GM19351 (cell line): ENCODE data around the gene AQR.

Experiments used
- ATAC-seq: cut with Tn5 transposase; IDR thresholded peaks from one replicate; pipeline ENCODE4 v1.9.1; 2021; ENCODE audit warnings: mild to moderate bottlenecking, moderate library complexity; ENCODE audit not compliant: unreplicated experiment

The AQR gene

DNA sequence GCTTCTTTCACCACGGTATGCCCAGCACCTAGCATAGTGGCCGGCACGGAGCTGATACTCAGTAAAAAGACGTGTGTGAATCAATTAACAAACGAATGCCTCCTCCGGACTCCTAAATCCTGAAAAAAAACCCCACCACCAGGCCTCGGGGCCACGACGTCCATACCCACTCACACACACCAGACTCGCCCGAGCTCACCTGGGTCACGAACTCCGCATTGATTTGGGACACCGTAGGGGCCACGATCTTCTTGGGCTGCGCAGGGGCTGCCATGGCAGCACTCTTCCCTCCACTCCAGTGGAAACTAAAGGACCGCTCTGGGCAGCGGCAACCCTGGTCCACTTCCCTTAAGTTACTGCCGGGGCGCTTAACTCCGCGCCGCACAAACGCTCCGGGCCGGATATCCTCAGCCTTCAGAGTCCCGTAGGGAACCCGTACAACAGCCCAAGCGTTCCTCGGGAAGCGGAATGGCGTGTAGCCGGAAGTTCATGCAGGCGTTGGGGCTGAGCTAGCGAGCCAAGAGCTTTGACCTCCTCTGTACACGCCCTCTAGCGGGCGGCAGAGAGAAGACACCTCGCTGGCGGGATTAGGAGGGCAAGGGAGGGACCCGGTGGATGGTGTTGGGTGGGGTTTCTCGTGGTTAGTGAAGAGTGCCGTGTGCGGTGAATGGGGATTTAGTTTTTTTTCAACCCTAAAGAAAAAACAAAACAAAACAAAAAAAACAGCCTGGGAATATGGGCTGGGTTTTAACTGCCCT lies at the start of gene AQR:
Gene AQR (minus strand): TSS at position 403 of the 758 bp plus-strand sequence. CDS start 129 bp downstream, at position 274.
- peak; percentile 93 for ATAC-seq

DNA sequence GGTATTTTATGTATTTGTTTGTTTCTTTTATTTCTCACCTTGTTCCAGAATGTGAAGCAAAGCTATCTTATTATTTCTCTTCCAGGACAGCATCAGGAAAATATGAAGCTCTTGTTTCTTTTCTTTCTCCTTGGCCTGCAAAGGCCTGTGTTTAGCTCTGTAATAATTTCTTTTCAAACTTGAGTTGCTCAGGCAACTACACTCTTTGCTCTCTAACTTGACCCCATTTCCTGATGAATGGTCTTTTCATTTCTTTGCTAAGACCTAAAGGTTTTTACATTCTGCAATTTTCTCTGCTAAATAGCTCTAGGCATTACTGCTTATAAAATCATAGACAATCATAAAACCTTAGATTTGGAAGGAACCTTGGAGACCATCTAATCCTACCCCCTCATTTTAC lies 44.7 kb upstream of the AQR start:
- no peak for ATAC-seq

DNA sequence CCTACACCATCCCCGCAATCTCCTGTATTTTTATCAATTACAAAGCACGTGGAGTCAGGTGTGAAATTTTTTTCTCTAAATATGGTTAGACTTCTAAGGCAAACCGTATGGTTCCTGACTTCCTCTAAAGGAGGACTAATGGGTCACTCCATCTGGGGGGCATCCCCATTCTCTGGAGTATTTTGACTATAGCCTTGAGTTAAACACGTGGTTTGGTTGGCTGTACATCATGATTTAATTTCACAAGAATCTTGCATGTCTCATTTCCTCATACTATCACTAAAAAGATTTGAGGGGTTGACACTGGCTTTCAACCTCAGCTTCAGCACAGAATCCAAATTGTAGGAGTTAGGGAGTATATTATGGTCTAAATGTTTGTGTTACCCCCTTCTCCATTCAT lies 43.8 kb upstream of the AQR start:
- no peak for ATAC-seq

DNA sequence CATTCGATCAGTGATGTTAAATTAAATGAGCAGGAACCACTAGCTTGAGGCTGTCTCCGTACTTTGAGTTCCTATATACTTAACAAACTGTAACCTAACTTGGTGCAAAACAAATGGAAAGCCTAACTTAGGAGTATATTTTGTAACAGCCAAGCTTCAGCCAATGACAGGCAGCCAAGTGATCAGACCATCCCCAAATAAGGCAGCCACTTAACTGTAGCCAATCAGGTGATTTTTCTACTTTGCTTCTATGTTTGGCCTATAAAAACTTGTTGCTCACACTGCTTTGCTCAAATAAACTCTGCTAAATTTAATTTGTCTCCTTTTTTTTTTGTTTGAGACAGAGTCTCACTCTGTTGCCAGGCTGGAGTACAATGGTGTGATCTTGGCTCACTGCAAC lies 37.9 kb upstream of the AQR start:
- ATAC-seq: no peak

DNA sequence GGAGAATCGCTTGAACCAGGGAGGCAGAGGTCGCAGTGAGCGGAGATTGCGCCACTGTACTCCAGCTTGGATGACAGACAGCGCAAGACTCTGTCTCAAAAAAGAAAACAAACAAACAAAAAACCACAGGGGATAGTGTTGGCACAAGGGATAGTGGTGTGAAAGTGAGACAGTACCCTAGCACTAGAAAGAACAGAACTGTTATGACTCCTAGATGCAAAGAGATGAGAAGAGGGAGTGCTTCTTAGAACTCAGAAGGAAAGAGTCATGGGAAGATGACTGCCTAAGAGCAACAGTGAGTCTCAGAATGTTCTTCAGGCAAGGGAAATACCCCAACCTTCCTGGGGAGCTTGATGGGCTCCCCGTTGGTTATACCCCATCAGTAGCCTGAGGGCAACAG lies 36.4 kb upstream of the AQR start:
- ATAC-seq: no peak

DNA sequence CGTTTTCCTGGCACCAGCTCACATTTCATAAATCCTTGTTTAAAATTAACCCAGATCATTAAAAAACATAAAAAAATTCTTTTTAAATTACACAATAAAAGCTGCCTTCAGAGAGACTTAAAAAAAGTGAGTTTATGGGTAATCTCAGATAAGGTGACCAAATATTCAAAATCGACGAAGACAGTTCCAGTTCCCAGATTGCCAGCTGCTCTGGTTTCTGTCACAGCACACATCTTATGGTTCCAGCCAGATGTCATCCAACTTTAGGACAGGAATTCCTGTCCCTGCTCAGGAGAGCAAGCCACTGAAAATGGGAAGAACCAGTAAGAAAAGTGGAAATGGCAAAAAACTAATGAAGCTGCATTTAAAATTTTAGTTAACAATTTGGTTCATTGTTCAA lies 34.4 kb upstream of the AQR start:
- no peak for ATAC-seq

DNA sequence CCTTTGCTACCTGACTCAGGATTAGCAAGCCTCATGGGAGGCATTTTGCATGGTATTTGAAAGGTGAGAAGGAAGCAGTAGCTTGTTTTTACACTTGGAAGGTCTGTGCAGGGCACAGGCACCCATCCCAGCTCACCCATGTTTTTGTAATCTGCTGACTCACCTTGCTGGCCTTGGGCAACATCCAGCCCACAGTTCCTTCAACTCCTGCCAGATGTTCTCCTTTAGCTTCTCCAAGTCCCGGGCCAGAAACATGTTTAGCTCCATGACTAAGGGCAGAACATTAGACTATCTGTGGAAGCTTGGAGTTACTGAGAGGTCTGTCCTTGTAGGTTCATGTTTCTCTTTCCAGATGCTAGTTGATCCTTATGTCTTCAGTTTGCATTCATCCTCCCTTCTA lies 31.0 kb upstream of the AQR start:
- ATAC-seq: no peak

DNA sequence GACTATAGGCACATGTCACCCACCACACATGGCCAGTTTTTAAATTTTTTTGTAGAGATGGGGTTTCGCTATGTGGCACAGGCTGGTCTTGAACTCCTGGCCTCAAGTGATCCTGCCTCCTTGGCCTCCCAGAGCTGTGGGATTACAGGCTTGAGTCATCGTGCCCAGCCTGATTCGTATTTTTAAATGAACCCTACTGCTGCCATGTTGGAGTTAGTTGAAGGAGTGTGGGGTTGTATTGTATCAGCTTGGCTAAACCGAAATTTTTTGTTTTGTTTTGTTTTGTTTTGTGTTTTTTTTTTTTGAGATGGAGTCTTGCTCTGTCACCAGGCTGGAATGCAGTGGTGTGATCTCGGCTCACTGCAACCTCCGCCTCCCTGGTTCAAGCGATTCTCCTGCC lies 30.4 kb upstream of the AQR start:
- ATAC-seq: no peak

DNA sequence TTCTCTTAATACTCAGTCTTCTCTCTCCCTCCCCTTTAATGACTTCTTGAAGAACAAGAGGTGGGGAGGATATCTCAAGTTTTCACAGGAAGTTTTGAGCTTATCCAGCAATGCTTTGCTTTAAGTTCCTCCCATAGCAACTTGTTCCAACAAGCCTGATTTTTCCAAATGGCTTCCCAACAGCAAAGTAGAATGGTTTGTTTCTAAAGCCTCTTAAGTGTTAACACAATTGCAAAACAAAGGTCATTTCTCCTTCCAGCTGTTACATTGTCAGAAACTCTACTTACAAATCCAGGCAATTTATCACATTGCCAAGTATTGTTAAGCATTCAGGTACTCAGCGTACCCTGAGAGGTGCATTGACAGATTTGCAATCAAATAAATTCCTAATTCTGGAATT lies 25.4 kb upstream of the AQR start:
- ATAC-seq: no peak

DNA sequence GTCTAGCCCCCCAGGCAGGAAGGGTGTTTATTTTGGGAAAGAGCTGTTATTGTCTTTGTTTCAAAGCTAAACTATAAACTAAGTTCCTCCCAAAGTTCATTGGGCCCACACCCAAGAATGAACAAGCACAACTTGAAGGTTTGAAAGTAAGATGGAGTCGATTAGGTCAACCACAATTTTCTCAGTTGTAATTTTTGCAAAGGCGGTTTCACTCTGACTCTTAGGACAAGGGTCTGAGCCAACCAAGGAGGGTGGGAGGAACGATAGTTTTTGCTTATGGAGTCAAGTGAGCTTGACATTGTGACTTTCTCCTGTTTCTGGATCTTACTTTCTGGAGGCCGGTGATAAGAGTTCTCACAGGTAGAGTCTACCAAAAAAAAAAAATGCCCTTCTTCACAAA lies 24.3 kb upstream of the AQR start:
- peak; percentile 95 for ATAC-seq

DNA sequence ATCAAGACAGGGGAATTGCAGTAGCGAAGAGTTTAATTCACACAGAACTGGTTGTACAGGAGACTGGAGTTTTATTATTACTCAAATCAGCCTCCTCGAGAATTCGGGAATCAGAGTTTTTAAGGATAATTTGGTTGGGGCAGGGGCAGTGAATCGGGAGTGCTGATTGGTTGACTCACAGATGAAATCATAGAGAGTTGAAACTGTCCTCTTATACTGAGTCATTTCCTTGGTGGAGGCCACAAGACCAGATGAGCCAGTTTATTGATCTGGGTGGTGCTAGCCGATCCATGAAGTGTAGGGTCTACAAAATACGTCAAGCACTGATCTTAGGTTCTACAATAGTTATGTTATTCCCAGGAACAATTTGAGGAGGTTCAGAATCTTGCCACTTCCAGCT lies 23.9 kb upstream of the AQR start:
- ATAC-seq: peak; percentile 42

DNA sequence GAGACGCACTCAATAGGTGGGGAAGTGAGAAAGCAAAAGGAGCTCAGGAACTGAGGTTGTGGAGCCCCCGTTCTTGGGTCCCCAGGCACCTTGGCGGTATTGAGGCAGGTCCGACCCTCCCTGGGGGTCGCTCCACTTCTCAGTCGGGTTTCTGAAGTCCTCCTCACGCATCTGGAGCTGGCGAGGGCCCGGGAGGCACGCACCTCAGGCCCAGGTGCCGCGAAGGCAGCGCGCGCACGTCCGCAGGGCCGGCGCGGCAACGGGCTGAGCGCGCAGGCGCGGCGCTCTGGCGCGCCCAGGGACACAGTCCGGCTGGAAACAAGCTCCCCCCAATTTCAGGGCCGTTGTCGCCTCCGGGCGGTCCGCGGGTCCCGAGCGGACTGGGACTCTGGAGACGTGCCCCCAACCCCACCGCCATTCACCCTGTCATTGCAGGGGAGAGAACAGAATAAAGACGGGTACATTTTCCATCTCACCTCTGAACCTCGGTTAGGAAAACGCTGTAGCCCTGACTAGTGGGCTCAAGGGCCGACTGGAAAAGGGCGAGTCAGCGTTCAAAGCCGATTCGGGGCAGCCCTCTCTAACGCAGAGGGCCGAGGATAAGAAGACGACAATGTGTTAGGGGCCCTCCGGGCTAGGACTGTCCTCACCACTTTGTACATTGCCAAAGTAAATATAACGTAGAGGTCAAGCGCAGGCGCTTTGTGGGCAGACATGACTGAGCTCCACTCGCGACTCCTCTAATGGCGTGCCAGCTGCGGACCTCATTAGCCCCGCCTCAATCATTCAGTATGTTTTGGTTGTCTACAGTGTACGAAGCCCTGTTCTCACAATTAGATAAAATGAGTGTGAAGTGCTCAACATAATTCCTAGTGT lies 18.7 kb upstream of the AQR start, which contains the start of gene ZNF770:
Gene ZNF770 (minus strand): TSS at position 261 of the 876 bp plus-strand sequence. CDS start 4,853 bp downstream, outside the sequence.
- peak; percentile 74 for ATAC-seq

DNA sequence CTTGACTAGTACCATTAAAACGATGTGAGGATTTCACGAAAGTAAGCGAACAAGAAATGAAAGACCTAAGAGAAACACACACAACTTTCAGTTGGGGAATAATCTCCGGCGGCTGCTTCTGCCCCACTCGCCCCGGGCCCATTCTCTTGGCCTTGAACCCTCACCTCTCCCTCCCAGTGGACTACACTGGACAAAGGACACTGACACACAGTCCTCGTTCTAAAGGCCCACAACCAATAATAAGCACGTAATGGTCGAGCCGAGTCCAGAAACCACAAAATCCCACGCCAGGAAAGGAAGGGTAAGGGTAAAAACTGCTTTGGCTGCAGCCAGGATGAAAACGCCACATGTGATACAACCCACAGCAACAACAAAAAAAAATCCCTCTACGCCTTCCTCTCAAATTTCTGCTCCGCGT lies 18.1 kb upstream of the AQR start:
- no peak for ATAC-seq

DNA sequence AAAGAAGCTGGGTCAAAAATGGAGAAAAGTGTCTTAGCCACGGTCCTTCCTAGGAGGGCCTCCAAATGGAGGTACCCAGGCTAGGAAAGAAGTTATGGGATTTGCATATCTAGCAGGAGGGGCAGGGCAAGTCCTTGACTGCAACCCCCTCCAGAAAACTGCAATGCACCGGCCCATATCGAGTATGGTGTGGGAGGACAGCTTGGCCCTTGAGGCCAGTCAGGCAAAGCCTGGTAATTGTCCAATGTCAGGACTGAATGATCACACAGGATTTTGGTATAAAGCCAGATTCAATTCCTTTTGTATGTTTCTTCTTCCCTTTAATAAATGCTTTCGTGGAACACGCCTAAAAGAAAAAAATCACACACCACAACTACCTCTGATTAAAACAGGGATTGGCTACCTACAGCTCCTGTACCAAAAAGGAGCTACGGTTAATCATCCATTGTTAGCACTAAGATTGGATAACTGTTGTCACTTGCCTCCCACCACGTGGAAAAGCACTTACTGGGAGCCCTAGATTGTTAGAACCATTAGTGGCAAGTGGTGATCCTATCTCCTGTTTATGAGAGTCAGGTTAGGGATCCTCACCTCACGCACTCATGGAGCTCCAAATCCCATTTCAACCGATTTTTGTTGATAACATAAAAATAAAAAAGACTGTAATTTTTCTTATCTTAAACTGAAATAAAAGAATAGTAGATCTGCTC lies 17.4 kb upstream of the AQR start:
- ATAC-seq: no peak

DNA sequence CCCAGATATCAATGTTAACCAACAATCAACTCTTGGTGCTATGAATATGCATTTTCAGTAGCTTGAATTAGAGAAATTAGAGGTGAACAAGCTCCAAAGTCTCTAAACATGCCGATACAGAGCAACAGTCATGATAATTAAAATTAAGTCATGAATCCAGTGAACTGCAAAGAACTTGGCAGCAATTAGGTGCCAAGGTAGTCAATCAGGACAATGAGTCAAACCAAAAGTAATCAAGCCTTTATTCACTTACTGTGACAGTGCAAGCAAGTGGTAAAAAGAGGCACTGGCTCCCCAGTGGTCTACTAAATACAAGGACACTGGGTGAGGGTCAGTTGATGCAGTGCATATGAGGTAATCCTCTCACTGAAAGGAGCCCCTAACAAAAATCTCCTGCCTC lies 16.8 kb upstream of the AQR start:
- ATAC-seq: no peak

DNA sequence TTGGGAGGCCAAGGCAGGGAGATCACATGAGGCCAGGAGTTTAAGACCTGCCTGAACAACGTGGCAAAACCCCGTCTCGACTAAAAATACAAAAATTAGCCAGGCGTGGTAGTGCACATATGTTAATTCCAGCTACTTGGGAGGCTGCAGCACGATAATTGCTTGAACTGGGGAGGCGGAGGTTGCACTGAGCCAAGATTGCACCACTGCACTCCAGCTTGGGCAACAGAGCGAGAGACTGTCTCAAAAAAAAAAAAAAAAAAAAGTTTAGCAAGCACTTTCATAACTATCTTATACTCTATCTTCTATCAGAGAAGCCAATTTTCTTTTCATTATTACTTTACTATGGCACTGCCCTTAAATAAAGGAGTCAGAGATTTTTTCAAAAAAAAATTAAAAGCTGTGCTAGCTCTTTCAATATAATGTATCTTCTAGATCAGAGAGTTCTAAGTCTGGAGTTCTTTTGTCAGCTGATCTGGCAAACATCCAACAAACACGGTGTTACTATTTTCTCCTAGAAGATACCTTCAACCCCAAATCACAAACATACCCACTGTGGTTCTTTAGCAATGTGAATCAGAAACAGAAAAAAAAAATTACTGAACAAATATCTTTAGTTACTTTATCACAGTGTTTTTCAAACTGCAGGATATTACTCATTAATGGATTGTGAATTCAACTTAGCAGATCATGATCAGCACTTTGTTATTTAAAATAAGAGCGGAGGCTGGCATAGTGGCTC lies 15.5 kb upstream of the AQR start:
- no peak for ATAC-seq

DNA sequence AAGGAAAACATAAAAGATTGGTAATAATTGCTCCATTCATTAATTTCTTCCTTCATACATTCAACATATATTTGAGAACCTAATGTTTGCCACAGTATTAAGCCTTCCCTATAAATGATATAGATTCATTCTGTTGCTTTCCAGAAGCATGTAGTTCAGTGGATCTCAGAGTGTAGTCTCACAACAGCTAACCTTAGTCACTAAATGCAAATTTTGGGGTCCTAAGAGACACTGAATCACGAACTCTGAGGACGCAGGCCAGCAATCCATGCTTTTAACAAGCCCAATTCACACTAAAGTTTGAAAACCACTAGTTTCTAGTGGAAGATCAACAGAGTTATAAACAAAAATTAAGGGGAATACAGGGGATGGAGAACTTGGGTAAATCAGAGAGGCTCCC lies 7.2 kb upstream of the AQR start:
- ATAC-seq: no peak

DNA sequence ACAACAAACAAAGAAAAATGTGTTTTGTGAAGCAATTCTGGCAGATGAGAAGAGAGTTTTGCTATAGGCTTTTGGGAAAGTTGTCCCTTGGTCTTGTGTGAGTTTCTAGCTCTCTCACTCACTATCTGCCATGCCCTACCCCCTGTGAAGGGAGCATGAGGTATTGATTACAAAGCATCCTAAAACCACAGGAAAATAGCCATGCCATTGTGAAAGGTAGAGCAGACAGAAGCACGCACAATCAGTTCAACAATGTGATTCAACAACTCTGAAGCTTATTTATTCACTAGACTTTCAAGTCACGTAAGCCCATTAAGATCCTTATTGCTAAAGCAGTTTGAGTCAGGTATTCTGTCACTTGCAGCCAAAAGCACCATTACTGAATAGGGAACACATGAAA lies 6.5 kb upstream of the AQR start:
- ATAC-seq: no peak

DNA sequence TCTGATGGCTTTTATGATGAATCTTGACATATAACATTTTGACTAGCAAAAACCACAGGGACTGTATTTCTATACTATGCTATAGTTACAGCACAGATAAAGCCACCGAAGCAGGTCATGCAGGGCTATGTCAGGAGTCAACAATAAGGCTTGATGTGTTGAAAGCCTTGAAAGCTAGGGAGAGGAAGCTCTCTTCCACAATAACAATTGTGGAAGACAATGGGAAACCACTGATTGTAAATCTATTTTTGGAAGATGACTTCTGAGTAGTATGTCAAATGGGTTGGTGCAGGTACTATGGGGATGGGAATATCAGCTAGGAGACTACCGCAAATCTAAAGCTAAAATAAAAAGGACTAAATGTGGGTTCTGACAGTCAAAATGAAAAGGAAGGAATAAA lies 4.0 kb upstream of the AQR start:
- no peak for ATAC-seq

DNA sequence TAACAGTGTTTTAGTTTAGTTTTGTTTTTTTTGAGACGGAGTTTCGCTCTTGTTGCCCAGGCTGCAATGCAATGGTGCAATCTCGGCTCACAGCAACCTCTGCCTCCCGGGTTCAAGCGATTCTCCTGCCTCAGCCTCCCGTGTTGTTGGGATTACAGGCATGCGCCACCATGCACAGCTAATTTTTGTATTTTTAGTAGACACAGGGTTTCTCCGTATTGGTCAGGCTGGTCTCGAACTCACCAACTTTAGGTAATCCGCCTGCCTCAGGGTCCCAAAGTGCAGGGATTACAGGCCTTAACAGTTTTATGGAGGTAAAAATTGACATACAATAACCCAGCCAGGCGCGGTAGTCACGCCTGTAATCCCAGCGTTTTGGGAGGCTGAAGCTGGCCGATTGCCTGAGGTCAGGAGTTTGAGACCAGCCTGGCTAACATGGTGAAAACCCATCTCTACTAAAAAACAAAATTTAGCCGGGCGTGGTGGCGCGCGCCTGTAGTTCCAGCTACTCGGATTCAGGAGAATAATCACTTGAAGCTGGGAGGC lies 629 bp upstream of the AQR start:
- peak; percentile 3 for ATAC-seq
